ENCODE results near the gene HS2ST1.
"Not testable (repeated sequence)": the region's sequence is repeated elsewhere in the genome, so short reads cannot be mapped to it uniquely, and the experiment has no call there.

Gene HS2ST1

GRCh38 chr1:86926883-86927282 is 12.4 kb downstream of the HS2ST1 start:
- no peak for DNase-seq

DNA sequence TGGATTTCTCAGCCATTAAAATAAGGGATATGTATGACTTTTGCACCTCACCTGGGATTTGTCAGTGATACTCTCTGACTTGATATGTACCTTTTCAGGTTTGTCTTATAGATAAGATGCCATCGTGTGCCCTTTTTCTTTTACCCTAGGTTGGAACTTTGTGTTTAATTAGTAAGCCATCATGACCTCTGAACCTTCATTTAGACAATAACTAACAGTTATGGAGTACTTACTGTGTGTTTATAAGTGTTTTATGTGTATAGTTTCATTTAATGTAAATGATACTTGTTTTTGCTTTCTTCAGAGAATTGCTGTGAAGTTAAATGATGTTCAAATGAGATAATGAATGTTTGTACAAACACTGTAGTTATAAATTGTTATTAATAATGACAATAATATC is 14.4 kb downstream of the HS2ST1 start:
- DNase-seq: no peak

DNA sequence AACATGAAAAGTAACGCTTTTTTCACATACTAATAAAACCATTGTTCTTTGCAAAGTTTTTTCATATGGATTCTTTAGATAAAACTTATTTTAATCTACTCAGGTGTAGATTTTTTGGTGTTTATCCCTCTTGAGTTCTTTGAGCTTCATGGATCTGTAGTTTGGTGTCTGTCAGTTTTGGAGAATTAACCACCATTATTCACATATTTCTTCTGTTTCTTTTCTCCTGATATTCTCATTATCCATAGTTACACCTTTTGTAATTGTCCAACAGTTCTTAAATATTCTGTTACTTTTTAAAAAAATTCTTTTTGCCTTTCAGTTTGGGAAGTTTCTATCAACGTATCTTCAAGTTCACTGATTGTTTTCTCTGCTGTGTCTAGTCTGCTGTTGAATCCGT is 18.6 kb downstream of the HS2ST1 start:
- DNase-seq: no peak

- DNase-seq: no peak
Measured at GRCh38 chr1:86933562-86934377, 19.3 kb downstream of the HS2ST1 start.

- no peak for DNase-seq
Measured at GRCh38 chr1:86938450-86938849, 24.0 kb downstream of the HS2ST1 start.

- no peak for DNase-seq
Measured at GRCh38 chr1:86938855-86939254, 24.4 kb downstream of the HS2ST1 start.

DNA sequence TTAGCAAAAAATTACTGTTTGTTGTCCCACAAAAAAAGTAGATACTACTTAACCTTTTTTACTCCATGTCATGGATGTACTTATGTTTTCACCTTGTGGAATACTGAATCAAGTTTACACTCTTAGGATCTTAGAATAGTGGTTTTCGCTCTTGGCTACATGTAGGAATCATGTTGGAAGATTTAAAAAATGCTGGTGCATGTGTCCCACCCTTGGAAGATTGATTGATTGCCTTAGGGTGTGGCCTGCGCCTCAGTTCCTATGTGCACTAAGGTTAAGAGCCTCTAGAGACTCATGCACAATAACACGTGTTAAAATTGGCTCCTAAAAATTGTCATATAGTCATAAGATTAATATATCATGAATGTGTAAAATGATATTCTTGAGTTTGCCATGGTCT is 25.0 kb downstream of the HS2ST1 start:
- DNase-seq: no peak

DNA sequence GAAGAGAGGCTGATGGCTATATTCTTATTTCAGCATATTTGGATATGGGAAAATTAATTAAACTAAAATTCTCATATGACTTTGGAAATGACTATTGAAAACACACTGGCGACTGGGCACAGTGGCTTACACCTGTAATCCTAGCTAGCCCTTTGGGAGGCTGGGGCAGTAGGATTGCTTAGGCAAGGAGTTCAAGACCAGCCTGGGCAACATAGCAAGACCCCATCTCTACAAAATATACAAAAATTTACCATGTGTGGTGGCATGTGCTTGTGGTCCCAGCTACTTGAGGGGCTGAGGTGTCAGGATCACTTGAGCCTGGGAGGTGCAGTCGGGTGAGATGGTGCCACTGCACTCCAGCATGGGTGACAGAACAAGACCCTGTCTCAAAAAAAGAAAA is 26.2 kb downstream of the HS2ST1 start:
- no peak for DNase-seq

DNA sequence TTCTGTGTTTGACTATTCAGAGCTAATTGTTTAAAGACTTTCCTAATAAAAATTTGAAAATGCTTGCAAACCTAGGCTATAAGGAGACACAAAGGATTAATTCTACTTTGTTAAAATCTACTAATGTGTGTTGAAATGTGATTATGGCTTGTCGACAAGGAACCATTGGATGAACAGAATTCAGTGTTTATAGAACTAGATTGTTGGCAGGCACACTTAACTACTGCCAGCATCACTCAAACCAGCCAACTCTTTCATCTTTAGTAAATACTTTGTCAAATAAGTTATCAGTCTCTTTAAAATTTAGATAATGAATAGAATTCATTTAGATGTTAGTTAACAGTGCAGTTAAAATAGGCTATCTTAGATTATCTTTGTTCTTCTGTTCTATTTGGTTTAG is 27.6 kb downstream of the HS2ST1 start:
- DNase-seq: no peak

- no peak for DNase-seq
Measured at GRCh38 chr1:86942743-86943142, 28.3 kb downstream of the HS2ST1 start.

DNA sequence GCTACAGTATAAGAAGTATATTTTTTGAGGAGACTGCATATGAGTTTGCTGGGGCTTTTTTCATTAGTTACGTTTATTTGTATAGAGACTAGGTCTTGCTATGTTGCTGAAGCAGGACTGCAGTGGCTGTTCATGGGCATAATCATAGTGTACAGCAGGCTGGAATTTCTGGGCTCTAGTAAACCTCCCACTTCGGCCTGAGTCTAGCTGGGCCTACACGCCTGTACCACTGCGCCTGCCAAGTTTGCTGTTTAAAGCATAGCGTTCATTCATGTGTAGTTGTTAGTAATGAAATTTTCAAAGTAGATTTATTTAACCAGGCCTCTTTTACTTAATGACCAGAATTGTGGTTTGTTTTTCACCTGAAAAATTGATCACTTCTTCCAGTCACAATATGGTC is 33.8 kb downstream of the HS2ST1 start:
- no peak for DNase-seq

- DNase-seq: no peak
Measured at GRCh38 chr1:86950712-86951419, 36.4 kb downstream of the HS2ST1 start.

GRCh38 chr1:86951430-86951829 is 37.0 kb downstream of the HS2ST1 start:
- DNase-seq: no peak

DNA sequence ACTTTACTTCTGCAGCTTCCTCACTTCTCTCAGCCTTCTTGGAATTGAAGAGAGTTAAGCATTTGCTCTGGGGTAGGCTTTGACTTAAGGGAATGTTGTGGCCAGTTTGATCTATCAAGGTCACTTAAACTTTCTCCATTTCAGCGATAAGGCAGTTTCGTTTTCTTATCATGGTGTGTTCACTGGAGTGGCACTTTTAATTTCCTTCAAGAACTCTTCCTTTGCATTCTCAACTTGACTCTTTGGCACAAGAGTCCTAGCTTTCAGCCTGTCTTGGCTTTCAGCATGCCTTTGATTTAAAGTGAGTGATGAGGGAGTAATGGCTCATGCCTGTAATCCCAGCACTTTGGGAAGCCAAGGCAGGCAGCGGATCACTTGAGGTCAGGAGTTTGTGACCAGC is 38.7 kb downstream of the HS2ST1 start:
- no peak for DNase-seq

- no peak for DNase-seq
Measured at GRCh38 chr1:86955678-86956077, 41.2 kb downstream of the HS2ST1 start.

DNA sequence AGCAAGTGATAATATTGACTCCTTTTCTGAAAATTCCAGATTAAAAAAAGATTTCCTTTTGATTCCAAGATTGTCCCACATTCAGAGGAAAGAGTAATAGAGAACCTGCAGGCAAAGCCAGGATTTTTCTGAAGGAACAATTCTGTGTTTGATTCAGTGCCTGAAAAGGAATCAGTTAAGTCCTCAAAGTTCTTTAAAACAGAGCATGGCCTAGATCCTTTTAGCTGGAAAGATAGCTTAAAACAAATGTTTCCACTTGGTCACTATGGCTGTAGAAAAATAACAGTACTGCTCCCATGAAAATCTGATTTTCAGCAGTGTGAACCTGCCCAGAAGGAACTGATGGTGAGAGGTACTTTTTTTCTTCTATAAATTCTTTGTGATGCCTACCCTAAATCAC is 41.8 kb downstream of the HS2ST1 start:
- DNase-seq: no peak

DNA sequence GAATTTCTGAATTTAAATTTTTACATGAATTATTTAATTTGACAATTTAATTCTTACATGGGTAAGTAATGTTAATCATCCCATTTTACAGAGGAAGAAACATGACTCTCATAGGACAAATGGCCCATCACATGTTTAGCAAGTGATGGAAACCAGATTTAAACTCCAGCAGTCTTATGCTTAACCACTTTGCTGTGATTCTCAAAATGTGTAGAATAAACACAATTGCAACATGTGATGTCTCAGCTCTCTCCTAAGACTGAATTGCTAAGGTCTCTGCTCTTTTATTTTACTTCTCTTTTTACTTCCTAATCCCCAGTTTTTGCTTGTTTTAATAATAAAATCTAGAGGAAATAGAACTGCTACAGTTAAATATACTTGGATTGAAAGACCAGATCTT is 42.8 kb downstream of the HS2ST1 start:
- DNase-seq: no peak

DNA sequence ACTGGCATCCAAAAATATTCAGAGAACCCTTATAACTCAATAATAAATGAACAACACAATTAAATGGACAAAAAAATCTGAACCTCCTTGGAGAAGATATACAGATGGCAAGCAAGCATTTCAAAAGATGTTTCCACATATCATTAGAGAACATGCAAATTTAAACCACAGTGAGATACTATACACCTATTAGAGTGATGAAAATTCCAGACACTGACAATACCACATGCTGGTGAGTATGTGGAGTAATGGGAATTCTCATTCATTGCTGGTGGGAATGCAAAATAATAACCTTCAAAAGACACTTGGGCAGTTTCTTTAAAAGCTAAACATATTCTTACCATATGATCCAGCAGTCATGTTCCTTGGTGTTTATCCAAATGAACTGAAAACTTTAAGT is 46.1 kb downstream of the HS2ST1 start:
- DNase-seq: no peak

DNA sequence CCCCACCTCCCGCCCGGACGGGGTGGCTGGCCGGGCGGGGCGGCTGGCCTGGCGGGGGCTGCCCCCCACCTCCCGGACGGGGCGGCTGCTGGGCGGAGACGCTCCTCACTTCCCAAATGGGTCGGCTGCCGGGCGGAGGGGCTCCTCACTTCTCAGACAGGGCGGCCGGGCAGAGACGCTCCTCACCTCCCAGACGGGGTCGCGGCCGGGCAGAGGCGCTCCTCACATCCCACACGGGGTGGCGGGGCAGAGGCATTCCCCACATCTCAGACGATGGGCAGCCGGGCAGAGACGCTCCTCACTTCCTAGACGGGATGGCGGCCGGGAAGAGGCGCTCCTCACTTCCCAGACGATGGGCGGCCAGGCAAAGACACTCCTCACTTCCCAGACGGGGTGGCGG is 49.4 kb downstream of the HS2ST1 start:
- not testable (repeated sequence) for DNase-seq

DNA sequence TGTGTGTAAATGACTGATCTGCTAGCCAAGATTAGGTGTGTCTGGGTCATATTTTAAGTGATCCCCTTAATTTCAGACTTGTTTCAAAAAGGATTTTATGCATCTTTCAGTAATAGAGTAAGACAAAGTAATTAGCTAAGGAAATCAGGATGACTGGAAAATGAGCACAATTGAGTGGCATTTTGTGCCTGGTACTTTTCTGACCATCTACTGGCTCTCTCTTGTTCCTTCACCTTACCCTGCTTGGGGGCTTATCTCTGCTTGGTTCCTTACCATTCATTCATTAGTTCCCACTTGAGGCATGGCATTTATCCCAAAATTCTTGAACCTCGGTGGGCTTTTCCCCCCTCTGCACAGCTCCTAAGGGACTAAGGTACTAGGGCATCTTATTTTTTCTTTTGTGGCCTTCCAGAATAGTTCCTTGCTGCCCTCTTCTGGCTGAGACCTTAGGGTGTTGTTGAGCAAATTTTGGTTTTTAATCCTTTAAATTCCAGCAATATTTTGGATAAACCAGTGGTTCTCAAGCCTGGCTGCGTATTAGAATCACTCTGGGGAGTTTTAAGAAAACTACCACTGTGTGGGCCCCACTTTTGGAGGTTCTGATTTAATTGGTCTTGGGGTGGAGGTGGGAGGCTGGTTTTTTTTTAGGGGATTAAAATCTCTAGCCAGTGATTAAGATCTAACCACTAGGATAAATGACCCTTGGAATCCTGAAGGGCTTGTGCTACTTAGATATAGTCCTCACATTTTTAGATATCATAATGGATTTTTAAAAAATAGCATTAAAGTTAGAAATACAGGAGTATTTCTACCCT is 50.8 kb downstream of the HS2ST1 start:
- no peak for DNase-seq

DNA sequence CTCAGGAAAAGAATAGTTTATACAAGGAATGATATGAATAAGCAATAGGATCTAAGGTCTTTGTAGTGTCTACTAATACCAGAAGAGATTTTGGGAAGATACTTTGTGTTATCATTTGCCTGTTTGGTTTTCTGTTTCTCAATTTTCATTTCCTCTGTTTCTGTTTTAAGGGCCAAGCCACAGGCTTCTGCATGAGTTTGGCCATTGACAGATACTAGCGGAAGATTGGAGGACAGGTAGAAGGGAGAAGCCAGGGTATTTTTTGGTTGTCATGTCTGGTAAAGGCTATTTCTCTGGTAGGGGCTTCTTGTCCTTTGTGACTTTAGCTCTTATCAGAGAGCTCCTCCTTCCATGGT is 51.4 kb downstream of the HS2ST1 start:
- DNase-seq: no peak

GRCh38 chr1:86970938-86971337 is 56.5 kb downstream of the HS2ST1 start:
- DNase-seq: no peak

DNA sequence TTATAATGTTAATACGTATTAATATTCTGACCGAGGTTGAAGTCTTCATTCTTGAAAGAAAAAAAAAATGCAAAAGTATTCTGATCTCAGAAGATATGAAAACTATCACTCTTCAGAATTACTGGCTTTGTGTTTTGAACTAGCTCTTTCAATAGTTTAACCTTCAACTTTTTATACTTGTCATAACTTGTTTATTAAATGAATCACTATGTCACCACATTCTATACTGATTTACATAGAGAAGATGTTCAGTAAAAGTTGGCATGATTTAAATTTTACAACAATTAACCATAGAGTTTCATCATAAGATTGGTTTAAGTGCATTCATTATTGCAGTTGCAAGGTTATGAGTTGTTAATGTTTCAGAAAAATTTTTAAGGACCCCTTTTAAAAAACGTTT is 57.3 kb downstream of the HS2ST1 start:
- DNase-seq: no peak

DNA sequence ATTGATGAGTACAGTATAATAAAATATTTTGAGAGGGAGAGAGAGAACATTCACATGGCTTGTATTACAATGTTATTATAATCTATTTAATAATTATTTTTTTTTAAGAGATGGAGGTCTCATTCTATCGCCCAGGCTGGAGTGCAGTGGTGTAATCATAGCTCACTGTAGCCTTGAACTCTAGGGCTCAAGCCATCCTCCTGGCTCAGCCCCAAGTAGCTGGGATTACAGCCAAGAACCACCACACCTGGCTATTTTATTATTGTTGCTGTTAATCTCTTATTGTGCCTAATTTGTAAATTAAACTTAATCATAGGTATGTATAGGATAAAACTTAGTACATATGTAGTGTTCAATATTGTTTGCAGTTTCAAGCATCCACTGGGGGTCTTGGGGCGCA is 57.8 kb downstream of the HS2ST1 start:
- peak; percentile 50 for DNase-seq

Measured in NCI-H2029 treated with DMSO at 0.1 percent for 48 hours (cell line).